Measurements from ENCODE around the gene EEF1A2. TPM values are rescaled to one million over a fixed set of nuclear protein-coding genes. Genes with fewer than 3 reads are reported as not detected.

The EEF1A2 gene
- total RNA-seq, 1 donor from 2014 or later: 0.54 TPM

DNA sequence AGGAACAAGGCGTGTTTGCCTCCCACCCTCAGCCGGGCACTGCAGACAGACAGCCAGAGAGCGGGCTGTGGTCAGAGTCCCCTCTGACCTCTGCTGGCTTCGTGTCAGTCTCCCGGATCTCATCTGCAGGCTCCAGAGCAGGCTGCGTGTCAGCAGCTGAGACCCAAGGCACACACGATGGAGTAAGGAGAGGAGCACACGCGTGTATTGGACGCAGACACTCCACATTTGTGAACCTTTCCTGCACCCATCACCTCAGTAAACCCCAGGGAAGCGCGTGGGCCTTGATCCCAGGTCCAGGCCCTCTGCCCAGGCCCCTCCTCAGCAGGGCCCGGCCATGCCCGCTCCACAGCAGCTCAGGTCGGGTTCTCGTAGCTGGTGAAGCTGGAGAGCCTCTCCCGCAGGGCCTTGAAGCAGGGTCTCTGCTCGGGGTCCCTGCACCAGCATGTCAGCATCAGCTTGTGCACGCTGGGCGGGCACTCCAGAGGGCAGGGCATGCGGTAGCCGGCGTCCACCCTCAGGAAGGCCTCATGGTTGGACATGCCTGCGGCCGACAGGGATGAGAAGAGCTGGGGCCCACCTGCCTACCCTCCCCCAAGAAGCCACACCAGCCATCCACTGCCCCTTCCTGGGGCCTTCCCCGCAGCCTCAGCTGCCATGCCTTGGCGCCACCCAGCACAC is 30.4 kb upstream of the EEF1A2 start:
- no peak for DNase-seq (ENCODE audit: low spot score)
- no peaks in the 10 kb centered on the region for H3K9me3 ChIP-seq (ENCODE audit: low read depth)
- no peak overlapping the region for H3K9ac ChIP-seq
- H3K4me2 ChIP-seq: no peak overlapping the region
- Mint-ChIP-seq H3K9me3 (no peaks in the 10 kb centered on the region), H3K36me3 (no peaks in the 10 kb centered on the region), H3K4me1 (peaks cover 7% of the 10 kb centered on the region), H3K4me3 (no peak overlapping the region), H3K27ac (peak overlapping the region; percentile 46), H3K27me3 (ENCODE audit: insufficient read depth, low read depth) (peaks cover 11% of the 10 kb centered on the region)
- no peaks in the 10 kb centered on the region for H3K27me3 ChIP-seq
- H4K20me1 ChIP-seq (ENCODE audit: low read depth): peaks cover 3% of the 10 kb centered on the region
- H3K79me2 ChIP-seq (ENCODE audit: low read depth): no peaks in the 10 kb centered on the region
- no peaks in the 10 kb centered on the region for H3K4me1 ChIP-seq
- no peak overlapping the region for H3K4me3 ChIP-seq
- TF ChIP-seq, protein P1, sequence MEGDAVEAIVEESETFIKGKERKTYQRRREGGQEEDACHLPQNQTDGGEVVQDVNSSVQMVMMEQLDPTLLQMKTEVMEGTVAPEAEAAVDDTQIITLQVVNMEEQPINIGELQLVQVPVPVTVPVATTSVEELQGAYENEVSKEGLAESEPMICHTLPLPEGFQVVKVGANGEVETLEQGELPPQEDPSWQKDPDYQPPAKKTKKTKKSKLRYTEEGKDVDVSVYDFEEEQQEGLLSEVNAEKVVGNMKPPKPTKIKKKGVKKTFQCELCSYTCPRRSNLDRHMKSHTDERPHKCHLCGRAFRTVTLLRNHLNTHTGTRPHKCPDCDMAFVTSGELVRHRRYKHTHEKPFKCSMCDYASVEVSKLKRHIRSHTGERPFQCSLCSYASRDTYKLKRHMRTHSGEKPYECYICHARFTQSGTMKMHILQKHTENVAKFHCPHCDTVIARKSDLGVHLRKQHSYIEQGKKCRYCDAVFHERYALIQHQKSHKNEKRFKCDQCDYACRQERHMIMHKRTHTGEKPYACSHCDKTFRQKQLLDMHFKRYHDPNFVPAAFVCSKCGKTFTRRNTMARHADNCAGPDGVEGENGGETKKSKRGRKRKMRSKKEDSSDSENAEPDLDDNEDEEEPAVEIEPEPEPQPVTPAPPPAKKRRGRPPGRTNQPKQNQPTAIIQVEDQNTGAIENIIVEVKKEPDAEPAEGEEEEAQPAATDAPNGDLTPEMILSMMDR (IDR thresholded peaks at IDR 0.05): no peak
- no peak for TF ChIP-seq EZH2 (IDR thresholded peaks at IDR 0.05)
- TF ChIP-seq EZH2phosphoT487 (IDR thresholded peaks at IDR 0.05): no peak
- H2AFZ ChIP-seq (replicated peaks): no peak overlapping the region
- H3F3A ChIP-seq (ENCODE audit: low read depth): peaks cover 15% of the 10 kb centered on the region
- H3K36me3 ChIP-seq: no peaks in the 10 kb centered on the region
- H3K27ac ChIP-seq: no peak overlapping the region

DNA sequence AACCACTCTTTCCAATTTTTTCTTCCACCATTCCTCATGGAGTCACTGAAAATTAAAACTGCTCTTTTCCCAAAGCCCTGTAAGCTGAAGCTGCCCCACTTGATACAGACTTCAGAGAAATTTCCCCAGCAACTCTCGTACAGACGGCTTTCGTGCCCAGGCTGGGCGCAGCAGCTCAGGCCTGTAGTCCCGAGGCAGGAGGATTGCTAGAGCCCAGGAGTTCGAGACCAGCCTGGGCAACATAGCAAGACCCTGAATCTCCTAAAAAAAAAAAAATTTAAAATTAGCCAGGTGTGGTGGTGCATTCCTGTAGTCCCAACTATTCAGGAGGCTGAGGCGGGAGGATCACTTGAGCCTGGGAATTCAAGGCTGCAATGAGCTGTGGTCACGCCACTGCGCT is 28.3 kb upstream of the EEF1A2 start:
- TF ChIP-seq, protein P1 (IDR thresholded peaks at IDR 0.05): no peak
- TF ChIP-seq EZH2 (IDR thresholded peaks at IDR 0.05) (no peak), EZH2phosphoT487 (IDR thresholded peaks at IDR 0.05) (no peak)
- H3K4me1 Mint-ChIP-seq: peaks cover 11% of the 10 kb centered on the region
- no peak overlapping the region for H3K27ac Mint-ChIP-seq
- peaks cover 10% of the 10 kb centered on the region for H3K79me2 ChIP-seq (ENCODE audit: low read depth)
- peaks cover 23% of the 10 kb centered on the region for H3F3A ChIP-seq (ENCODE audit: low read depth)
- no peak overlapping the region for H2AFZ ChIP-seq (replicated peaks)
- no peak overlapping the region for H3K4me3 ChIP-seq
- H3K9me3 Mint-ChIP-seq: no peaks in the 10 kb centered on the region
- H3K36me3 ChIP-seq: no peaks in the 10 kb centered on the region
- H3K36me3 Mint-ChIP-seq: peaks cover 9% of the 10 kb centered on the region
- H3K4me2 ChIP-seq: no peak overlapping the region
- H3K4me3 Mint-ChIP-seq: no peak overlapping the region
- peaks cover 13% of the 10 kb centered on the region for H3K27me3 Mint-ChIP-seq (ENCODE audit: insufficient read depth, low read depth)
- DNase-seq (ENCODE audit: low spot score): no peak
- no peak overlapping the region for H3K9ac ChIP-seq
- no peak overlapping the region for H3K27ac ChIP-seq
- no peaks in the 10 kb centered on the region for H3K9me3 ChIP-seq (ENCODE audit: low read depth)
- peaks cover 17% of the 10 kb centered on the region for H4K20me1 ChIP-seq (ENCODE audit: low read depth)
- H3K4me1 ChIP-seq: peaks cover 6% of the 10 kb centered on the region
- H3K27me3 ChIP-seq: no peaks in the 10 kb centered on the region

DNA sequence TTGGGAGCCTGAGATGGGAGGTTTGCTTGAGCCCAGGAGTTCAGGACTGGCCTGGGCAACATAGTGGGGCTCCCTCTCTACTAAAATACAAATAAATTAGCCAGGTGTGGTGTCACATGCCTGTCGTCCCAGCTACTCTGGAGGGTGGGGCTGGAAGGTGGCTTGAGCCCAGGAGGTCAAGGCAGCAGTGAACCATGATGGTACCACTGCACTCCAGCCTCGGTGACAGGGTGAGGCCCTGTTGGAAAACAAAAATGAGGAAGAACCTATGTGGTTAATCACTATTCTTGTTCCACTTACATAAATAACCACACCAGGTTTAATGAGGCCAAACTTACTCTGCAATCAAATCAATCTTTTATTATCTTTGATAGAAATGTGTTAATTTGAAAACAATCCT is 27.1 kb upstream of the EEF1A2 start:
- Histone ChIP-seq H3K4me1 (peaks cover 11% of the 10 kb centered on the region), H3K9ac (no peak overlapping the region), H3K79me2 (ENCODE audit: low read depth) (peaks cover 22% of the 10 kb centered on the region), H3F3A (ENCODE audit: low read depth) (peaks cover 26% of the 10 kb centered on the region), H2AFZ (replicated peaks) (no peak overlapping the region), H3K27me3 (no peaks in the 10 kb centered on the region), H3K4me3 (no peak overlapping the region), H3K4me2 (no peak overlapping the region), H3K27ac (no peak overlapping the region), H3K9me3 (ENCODE audit: low read depth) (no peaks in the 10 kb centered on the region), H3K36me3 (no peaks in the 10 kb centered on the region), H4K20me1 (ENCODE audit: low read depth) (peaks cover 29% of the 10 kb centered on the region)
- H3K27ac Mint-ChIP-seq: no peak overlapping the region
- peaks cover 9% of the 10 kb centered on the region for H3K27me3 Mint-ChIP-seq (ENCODE audit: insufficient read depth, low read depth)
- peaks cover 7% of the 10 kb centered on the region for H3K4me1 Mint-ChIP-seq
- DNase-seq (ENCODE audit: low spot score): no peak
- H3K4me3 Mint-ChIP-seq: no peak overlapping the region
- peaks cover 9% of the 10 kb centered on the region for H3K36me3 Mint-ChIP-seq
- TF ChIP-seq, protein P1 (IDR thresholded peaks at IDR 0.05): no peak
- TF ChIP-seq EZH2phosphoT487 (IDR thresholded peaks at IDR 0.05): no peak
- TF ChIP-seq EZH2 (IDR thresholded peaks at IDR 0.05): no peak
- no peaks in the 10 kb centered on the region for H3K9me3 Mint-ChIP-seq
